ENCODE measurements around the gene LLCFC1. TPM values are rescaled to one million over a fixed set of nuclear protein-coding genes. Genes with fewer than 3 reads are reported as not detected.

LLCFC1 gene
- not detected in 5 replicates for total RNA-seq (2022; extraction: Qiagen RNA extraction; ENCODE audit: low read depth)

DNA sequence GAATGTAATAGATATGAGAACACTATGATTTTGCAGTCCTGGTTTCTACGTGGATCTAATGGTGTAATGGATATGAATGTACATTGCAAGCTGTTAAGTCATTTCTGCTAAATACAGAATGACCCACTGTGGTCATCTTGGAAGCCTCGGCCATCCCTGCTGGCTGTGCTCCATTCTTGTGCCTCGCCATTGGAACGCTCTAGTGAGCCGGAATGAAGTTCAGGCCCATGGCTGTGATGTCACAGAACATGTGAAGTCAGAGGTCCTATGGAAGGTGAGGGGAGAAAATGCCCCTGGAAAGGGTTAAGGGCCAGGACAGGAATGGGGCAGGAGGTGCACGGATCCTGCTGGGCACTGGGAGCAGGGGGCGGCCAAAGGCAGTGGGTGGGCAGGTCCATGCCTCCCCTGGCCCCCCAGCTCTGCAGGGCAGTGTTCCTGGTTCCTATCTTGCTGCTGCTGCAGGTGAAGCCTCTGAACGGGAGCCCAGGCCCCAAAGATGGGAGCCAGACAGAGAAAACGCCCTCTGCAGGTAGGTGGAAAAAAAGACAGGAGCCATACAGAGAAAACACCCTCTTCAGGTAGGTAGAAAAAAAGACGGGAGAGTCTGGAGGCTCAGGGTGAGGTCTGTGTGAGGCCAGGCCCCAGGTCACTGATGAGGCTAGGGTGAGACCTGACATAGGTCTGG, at the start of gene LLCFC1:
Gene LLCFC1, plus strand, starts transcription at position 259 of the 685 bp plus-strand sequence. Its CDS starts 138 bp downstream, at position 397.

GRCh38 chr7:142933624-142934023, 5.7 kb upstream of the LLCFC1 start, which contains the start of gene TRPV5:
TRPV5 (minus strand) TSS chr7:142933746; CDS start chr7:142933459, 287 bp downstream.

GRCh38 chr7:142961973-142962926, 23.0 kb downstream of the LLCFC1 start, which contains the start of gene KEL:
KEL (minus strand) TSS chr7:142962363; CDS start chr7:142962206, 157 bp downstream.

Other genes with a start within 250 kb of the LLCFC1 start
- not detected in 5 replicates for gene PRSS1, start 190.0 kb upstream of the LLCFC1 start, total RNA-seq (2022; extraction: Qiagen RNA extraction; ENCODE audit: low read depth)
- not detected in 5 replicates for gene PRSS2, start 168.5 kb upstream of the LLCFC1 start, total RNA-seq (2022; extraction: Qiagen RNA extraction; ENCODE audit: low read depth)
- gene EPHB6, start 84.4 kb upstream of the LLCFC1 start, total RNA-seq (2022; extraction: Qiagen RNA extraction; ENCODE audit: low read depth): 0.35 to 0.98 TPM (median 0.57 TPM) in 5 replicates
- not detected in 5 replicates for gene TRPV6, start 53.7 kb upstream of the LLCFC1 start, total RNA-seq (2022; extraction: Qiagen RNA extraction; ENCODE audit: low read depth)
- not detected in 5 replicates for gene TRPV5, start 5.7 kb upstream of the LLCFC1 start, total RNA-seq (2022; extraction: Qiagen RNA extraction; ENCODE audit: low read depth)
- not detected in 5 replicates for gene KEL, start 22.9 kb downstream of the LLCFC1 start, total RNA-seq (2022; extraction: Qiagen RNA extraction; ENCODE audit: low read depth)
- not detected in 5 replicates for gene OR9A2, start 87.6 kb downstream of the LLCFC1 start, total RNA-seq (2022; extraction: Qiagen RNA extraction; ENCODE audit: low read depth)
- gene OR6V1, start 112.9 kb downstream of the LLCFC1 start, total RNA-seq (2022; extraction: Qiagen RNA extraction; ENCODE audit: low read depth): not detected in 5 replicates
- gene PIP, start 192.6 kb downstream of the LLCFC1 start, total RNA-seq (2022; extraction: Qiagen RNA extraction; ENCODE audit: low read depth): 0.27 to 0.30 TPM in 2 of 5 replicates, not detected in the others
- gene TAS2R39, start 243.9 kb downstream of the LLCFC1 start, total RNA-seq (2022; extraction: Qiagen RNA extraction; ENCODE audit: low read depth): not detected in 5 replicates